Measurements from ENCODE around the gene SEMA3B. TPM values are rescaled to one million over a fixed set of nuclear protein-coding genes. Genes with fewer than 3 reads are reported as not detected.

SEMA3B gene
- total and polyA plus RNA-seq, 5 experiments from 2014 or later, result 0.09 to 1.1 (median 1.0) TPM; not detected in 2

GRCh38 chr3:50316657-50317242 is 47.8 kb downstream of the SEMA3B start:
- H3K36me3 Mint-ChIP-seq, result no peaks in the 10 kb centered on the region
- no peaks in the 10 kb centered on the region for H3K27me3 Mint-ChIP-seq
- ATAC-seq, result peak; percentile 67 to 68
- POLR2A ChIA-PET, result interaction anchor here (0.6 to 4.7 kb wide), 3 partner anchors 17 to 83 kb away, joined by 3 to 27 read pairs (median 9); partner anchors contain the start of genes HYAL3, IFRD2 and NAA80
- H3K4me3 Mint-ChIP-seq, result peak overlapping the region; percentile 7 to 84 (median 65)
- peak in 8 of 10 donors; percentile 24 to 79 (median 41) for DNase-seq
- peaks cover 19 to 48% (median 40%) of the 10 kb centered on the region in 4 donors for H3K4me1 Mint-ChIP-seq
- peak overlapping the region; percentile 67 to 94 (median 86) for H3K27ac Mint-ChIP-seq
- H3K9me3 Mint-ChIP-seq, result no peaks in the 10 kb centered on the region

GRCh38 chr3:50317300-50317699 is 48.4 kb downstream of the SEMA3B start:
- H3K36me3 Mint-ChIP-seq, result no peaks in the 10 kb centered on the region
- peaks cover 19 to 51% (median 40%) of the 10 kb centered on the region in 4 donors for H3K4me1 Mint-ChIP-seq
- ATAC-seq, result no peak
- no peaks in the 10 kb centered on the region for H3K9me3 Mint-ChIP-seq
- peak overlapping the region in 2 of 10 donors; percentile 91 to 93 for H3K27ac Mint-ChIP-seq
- peak overlapping the region in 1 of 10 donors; percentile 84 for H3K4me3 Mint-ChIP-seq
- no peaks in the 10 kb centered on the region for H3K27me3 Mint-ChIP-seq
- POLR2A ChIA-PET, result interaction anchor here (0.6 to 4.7 kb wide), 6 partner anchors 11 to 84 kb away, joined by 3 to 27 read pairs (median 6); partner anchors contain the start of genes HYAL3, IFRD2, NAA80 and TUSC2
- no peak for DNase-seq

GRCh38 chr3:50318163-50318562 is 49.2 kb downstream of the SEMA3B start:
- no peaks in the 10 kb centered on the region for H3K9me3 Mint-ChIP-seq
- H3K36me3 Mint-ChIP-seq, result no peaks in the 10 kb centered on the region
- peak overlapping the region in 4 of 10 donors; percentile 9 to 95 (median 52) for H3K4me3 Mint-ChIP-seq
- peak overlapping the region in 1 of 10 donors; percentile 49 for H3K27ac Mint-ChIP-seq
- no peak for DNase-seq
- no peaks in the 10 kb centered on the region for H3K27me3 Mint-ChIP-seq
- POLR2A ChIA-PET, result interaction anchor here (0.8 to 4.7 kb wide), 6 partner anchors 10 to 26 kb away, joined by 3 to 27 read pairs (median 6); partner anchors contain the start of genes HYAL3, IFRD2, NAA80 and TUSC2
- ATAC-seq, result no peak
- H3K4me1 Mint-ChIP-seq, result peaks cover 19 to 55% (median 43%) of the 10 kb centered on the region in 4 donors

GRCh38 chr3:50318615-50319014 is 49.7 kb downstream of the SEMA3B start:
- H3K9me3 Mint-ChIP-seq, result no peaks in the 10 kb centered on the region
- ATAC-seq, result no peak
- peaks cover 19 to 55% (median 45%) of the 10 kb centered on the region in 4 donors for H3K4me1 Mint-ChIP-seq
- H3K36me3 Mint-ChIP-seq, result no peaks in the 10 kb centered on the region
- H3K4me3 Mint-ChIP-seq, result peak overlapping the region in 6 of 10 donors; percentile 9 to 95 (median 48)
- peak overlapping the region in 3 of 10 donors; percentile 49 to 74 (median 68) for H3K27ac Mint-ChIP-seq
- DNase-seq, result no peak
- POLR2A ChIA-PET, result interaction anchor here (0.8 to 3.4 kb wide), 5 partner anchors 9 to 27 kb away, joined by 3 to 17 read pairs (median 9); partner anchors contain the start of genes HYAL3, IFRD2, NAA80 and TUSC2
- no peaks in the 10 kb centered on the region for H3K27me3 Mint-ChIP-seq

- no peaks in the 10 kb centered on the region for H3K9me3 Mint-ChIP-seq
- H3K36me3 Mint-ChIP-seq, result no peaks in the 10 kb centered on the region
- POLR2A ChIA-PET, result interaction anchor here (0.8 to 5.7 kb wide), 5 partner anchors 9 to 28 kb away, joined by 3 to 53 read pairs (median 16); partner anchors contain the start of genes HYAL3, IFRD2, NAA80 and RASSF1
- no peak for DNase-seq
- H3K27ac Mint-ChIP-seq, result peak overlapping the region in 2 of 10 donors; percentile 67 to 69
- peak overlapping the region; percentile 12 to 96 (median 46) for H3K4me3 Mint-ChIP-seq
- no peaks in the 10 kb centered on the region for H3K27me3 Mint-ChIP-seq
- H3K4me1 Mint-ChIP-seq, result peaks cover 19 to 55% (median 44%) of the 10 kb centered on the region in 4 donors
- ATAC-seq, result no peak
Measured at GRCh38 chr3:50319181-50319893, 50.4 kb downstream of the SEMA3B start.

GRCh38 chr3:50319894-50320625 is 51.1 kb downstream of the SEMA3B start:
- POLR2A ChIA-PET, result interaction anchor here (0.6 to 5.7 kb wide), 7 partner anchors 11 to 28 kb away, joined by 3 to 53 read pairs (median 6); partner anchors contain the start of genes HYAL3, IFRD2, NAA80 and RASSF1

GRCh38 chr3:50320853-50321335 is 51.9 kb downstream of the SEMA3B start:
- POLR2A ChIA-PET, result interaction anchor here (0.6 to 5.7 kb wide), 9 partner anchors 10 to 30 kb away, joined by 3 to 53 read pairs (median 6); partner anchors contain the start of genes CYB561D2, HYAL3, IFRD2 and NAA80

More at GRCh38 chr3:50319894-50320625, 51.1 kb downstream of the SEMA3B start:
- Mint-ChIP-seq H3K4me1 (peaks cover 22 to 62% (median 48%) of the 10 kb centered on the region in 4 donors), H3K36me3 (peaks cover 0 to 3% (median 0%) of the 10 kb centered on the region in 3 donors), H3K27me3 (no peaks in the 10 kb centered on the region), H3K27ac (peak overlapping the region in 7 of 10 donors; percentile 52 to 94 (median 91)), H3K4me3 (peak overlapping the region; percentile 81 to 97 (median 92)), H3K9me3 (no peaks in the 10 kb centered on the region)
- ATAC-seq (no peak), DNase-seq (no peak)

GRCh38 chr3:50321336-50322114 is 52.6 kb downstream of the SEMA3B start:
- H3K4me3 Mint-ChIP-seq, result peak overlapping the region; percentile 79 to 92 (median 86)
- ATAC-seq, result peak; percentile 74 to 78
- H3K9me3 Mint-ChIP-seq, result no peaks in the 10 kb centered on the region
- H3K4me1 Mint-ChIP-seq, result peaks cover 18 to 56% (median 45%) of the 10 kb centered on the region in 4 donors
- POLR2A ChIA-PET, result interaction anchor here (0.6 to 5.7 kb wide), 12 partner anchors 10 to 981 kb away, joined by 3 to 53 read pairs (median 4); partner anchors contain the start of genes CYB561D2, HYAL3, IFRD2 and NAA80
- H3K27ac Mint-ChIP-seq, result peak overlapping the region; percentile 73 to 97 (median 93)
- no peaks in the 10 kb centered on the region for H3K27me3 Mint-ChIP-seq
- H3K36me3 Mint-ChIP-seq, result peaks cover 0 to 3% (median 0%) of the 10 kb centered on the region in 3 donors
- DNase-seq, result peak; percentile 70 to 90 (median 78)

More at GRCh38 chr3:50320853-50321335, 51.9 kb downstream of the SEMA3B start:
- H3K36me3 Mint-ChIP-seq, result peaks cover 0 to 3% (median 0%) of the 10 kb centered on the region in 3 donors
- no peaks in the 10 kb centered on the region for H3K27me3 Mint-ChIP-seq
- DNase-seq (peak in 5 of 10 donors; percentile 23 to 78 (median 56)), ATAC-seq (peak; percentile 44 to 58)
- peak overlapping the region; percentile 73 to 95 (median 91) for H3K27ac Mint-ChIP-seq
- H3K4me1 Mint-ChIP-seq, result peaks cover 22 to 56% (median 47%) of the 10 kb centered on the region in 4 donors
- H3K4me3 Mint-ChIP-seq, result peak overlapping the region; percentile 81 to 97 (median 92)
- no peaks in the 10 kb centered on the region for H3K9me3 Mint-ChIP-seq

GRCh38 chr3:50322115-50322385 is 53.1 kb downstream of the SEMA3B start:
- H3K36me3 Mint-ChIP-seq, result peaks cover 0 to 3% (median 0%) of the 10 kb centered on the region in 3 donors
- no peaks in the 10 kb centered on the region for H3K27me3 Mint-ChIP-seq
- ATAC-seq (no peak), DNase-seq (no peak)
- H3K27ac Mint-ChIP-seq, result peak overlapping the region in 2 of 10 donors; percentile 66 to 95
- peak overlapping the region in 7 of 10 donors; percentile 79 to 92 (median 87) for H3K4me3 Mint-ChIP-seq
- H3K9me3 Mint-ChIP-seq, result no peaks in the 10 kb centered on the region
- H3K4me1 Mint-ChIP-seq, result peaks cover 13 to 56% (median 44%) of the 10 kb centered on the region in 4 donors
- POLR2A ChIA-PET, result interaction anchor here (0.7 to 5.7 kb wide), 10 partner anchors 13 to 982 kb away, joined by 3 to 53 read pairs (median 4); partner anchors contain the start of genes CYB561D2, HYAL3, IFRD2 and NAA80

GRCh38 chr3:50322386-50323091 is 53.6 kb downstream of the SEMA3B start, which contains the start of gene HYAL2:
Gene HYAL2, minus strand, starts transcription at chr3:50322745. Its CDS starts 2,256 bp downstream, at chr3:50320489.
- no peak for DNase-seq
- Mint-ChIP-seq H3K4me1 (peaks cover 13 to 58% (median 46%) of the 10 kb centered on the region in 4 donors), H3K9me3 (no peaks in the 10 kb centered on the region)

More at GRCh38 chr3:50322386-50323091, 53.6 kb downstream of the SEMA3B start, which contains the start of gene HYAL2:
- POLR2A ChIA-PET, result interaction anchor here (1.0 to 5.7 kb wide), 8 partner anchors 12 to 982 kb away, joined by 3 to 53 read pairs (median 4); partner anchors contain the start of genes HYAL3, IFRD2, NAA80 and RASSF1
- no peaks in the 10 kb centered on the region for H3K27me3 Mint-ChIP-seq
- H3K4me3 Mint-ChIP-seq, result peak within 1 kb of the TSS; percentile 79 to 92 (median 86)
- ATAC-seq, result no peak
- H3K36me3 Mint-ChIP-seq, result peaks cover 0 to 3% (median 0%) of the 10 kb centered on the region in 3 donors
- H3K27ac Mint-ChIP-seq, result peak within 1 kb of the TSS; percentile 73 to 97 (median 93)
